ENCODE results near the gene CDK6.

The CDK6 gene

GRCh38 chr7:92835261-92835850 is 1.0 kb downstream of the CDK6 start:
- Histone ChIP-seq H3K4ac (ENCODE audit: low read length) (no peak overlapping the region), H2AFZ (ENCODE audit: low read length) (peak overlapping the region; percentile 96), H3K9me3 (replicated peaks in 1 of 2; ENCODE audit: control insufficient read depth in 2 of 2, insufficient read depth in 1 of 2, low read depth in 1 of 2, low read length in 2 of 2) (peaks cover 0 to 19% of the 10 kb centered on the region in 2 donors), H2BK15ac (ENCODE audit: low read length) (peak overlapping the region; percentile 58), H4K8ac (ENCODE audit: low read depth, low read length) (no peak overlapping the region), H3K18ac (ENCODE audit: low read length) (peak overlapping the region; percentile 96), H2AK5ac (ENCODE audit: low read depth, low read length) (peak overlapping the region; percentile 92), H3K36me3 (replicated peaks in 1 of 2; ENCODE audit: control insufficient read depth in 2 of 2, insufficient read depth in 2 of 2, low read length in 2 of 2) (peaks cover 0 to 22% of the 10 kb centered on the region in 2 donors), H3K27ac (replicated peaks; ENCODE audit: low read length) (no peak overlapping the region), H4K91ac (ENCODE audit: low read depth, low read length, poor library complexity) (no peak overlapping the region), H3K23ac (ENCODE audit: low read depth, low read length, poor library complexity) (no peak overlapping the region), H3K4me1 (ENCODE audit: control insufficient read depth in 2 of 2, insufficient read depth in 1 of 2, low read depth in 1 of 2, low read length in 2 of 2) (peaks cover 7 to 10% of the 10 kb centered on the region in 2 donors), H2BK120ac (ENCODE audit: low read depth, low read length) (peak overlapping the region; percentile 87), H2BK5ac (ENCODE audit: low read length) (no peak overlapping the region), H3K4me2 (ENCODE audit: insufficient read depth, low read length, poor library complexity, severe bottlenecking) (peak overlapping the region; percentile 97), H3K9ac (ENCODE audit: low read depth, low read length, poor library complexity) (no peak overlapping the region), H2BK12ac (ENCODE audit: low read length) (no peak overlapping the region), H3K27me3 (ENCODE audit: control insufficient read depth in 3 of 3, insufficient read depth in 3 of 3, low read depth in 1 of 3, low read length in 3 of 3) (peaks cover 0 to 13% (median 0%) of the 10 kb centered on the region in 3 experiments), H3K79me1 (ENCODE audit: low read depth, low read length) (no peaks in the 10 kb centered on the region), H3K4me3 (ENCODE audit: low read length in 2 of 2) (peak overlapping the region; percentile 72 to 91), H3K14ac (ENCODE audit: low read length) (no peak overlapping the region)
- no CpG with 5 or more reads among the region's 43 CpGs for WGBS, 2 donors (ENCODE audit: extremely low coverage in 2 of 2, insufficient read length in 2 of 2, insufficient replicate concordance in 1 of 2)
- DNase-seq (ENCODE audit: low spot score) = peak; percentile 76

GRCh38 chr7:92834507-92835260 is 1.7 kb downstream of the CDK6 start:
- peak; percentile 41 for DNase-seq (ENCODE audit: low spot score)
- Histone ChIP-seq H3K4ac (ENCODE audit: low read length) (peak overlapping the region; percentile 76), H2AFZ (ENCODE audit: low read length) (peak overlapping the region; percentile 96), H4K8ac (ENCODE audit: low read depth, low read length) (no peak overlapping the region), H3K27ac (replicated peaks; ENCODE audit: low read length) (no peak overlapping the region), H3K14ac (ENCODE audit: low read length) (no peak overlapping the region), H2BK15ac (ENCODE audit: low read length) (no peak overlapping the region), H3K27me3 (ENCODE audit: control insufficient read depth in 3 of 3, insufficient read depth in 3 of 3, low read depth in 1 of 3, low read length in 3 of 3) (peaks cover 0 to 13% (median 0%) of the 10 kb centered on the region in 3 experiments), H2BK12ac (ENCODE audit: low read length) (peak overlapping the region; percentile 41), H3K9me3 (replicated peaks in 1 of 2; ENCODE audit: control insufficient read depth in 2 of 2, insufficient read depth in 1 of 2, low read depth in 1 of 2, low read length in 2 of 2) (peaks cover 0 to 20% of the 10 kb centered on the region in 2 donors), H2AK5ac (ENCODE audit: low read depth, low read length) (peak overlapping the region; percentile 92), H3K36me3 (replicated peaks in 1 of 2; ENCODE audit: control insufficient read depth in 2 of 2, insufficient read depth in 2 of 2, low read length in 2 of 2) (peaks cover 0 to 27% of the 10 kb centered on the region in 2 donors), H3K4me1 (ENCODE audit: control insufficient read depth in 2 of 2, insufficient read depth in 1 of 2, low read depth in 1 of 2, low read length in 2 of 2) (peaks cover 5 to 10% of the 10 kb centered on the region in 2 donors), H3K18ac (ENCODE audit: low read length) (peak overlapping the region; percentile 95), H3K9ac (ENCODE audit: low read depth, low read length, poor library complexity) (peak overlapping the region; percentile 70), H3K4me2 (ENCODE audit: insufficient read depth, low read length, poor library complexity, severe bottlenecking) (peak overlapping the region; percentile 97), H3K4me3 (ENCODE audit: low read length in 2 of 2) (peak overlapping the region; percentile 72 to 91), H3K79me1 (ENCODE audit: low read depth, low read length) (no peaks in the 10 kb centered on the region), H3K23ac (ENCODE audit: low read depth, low read length, poor library complexity) (peak overlapping the region; percentile 73), H2BK5ac (ENCODE audit: low read length) (no peak overlapping the region), H2BK120ac (ENCODE audit: low read depth, low read length) (peak overlapping the region; percentile 87), H4K91ac (ENCODE audit: low read depth, low read length, poor library complexity) (no peak overlapping the region)
- no CpG with 5 or more reads among the region's 53 CpGs for WGBS, 2 donors (ENCODE audit: extremely low coverage in 2 of 2, insufficient read length in 2 of 2, insufficient replicate concordance in 1 of 2)

DNA sequence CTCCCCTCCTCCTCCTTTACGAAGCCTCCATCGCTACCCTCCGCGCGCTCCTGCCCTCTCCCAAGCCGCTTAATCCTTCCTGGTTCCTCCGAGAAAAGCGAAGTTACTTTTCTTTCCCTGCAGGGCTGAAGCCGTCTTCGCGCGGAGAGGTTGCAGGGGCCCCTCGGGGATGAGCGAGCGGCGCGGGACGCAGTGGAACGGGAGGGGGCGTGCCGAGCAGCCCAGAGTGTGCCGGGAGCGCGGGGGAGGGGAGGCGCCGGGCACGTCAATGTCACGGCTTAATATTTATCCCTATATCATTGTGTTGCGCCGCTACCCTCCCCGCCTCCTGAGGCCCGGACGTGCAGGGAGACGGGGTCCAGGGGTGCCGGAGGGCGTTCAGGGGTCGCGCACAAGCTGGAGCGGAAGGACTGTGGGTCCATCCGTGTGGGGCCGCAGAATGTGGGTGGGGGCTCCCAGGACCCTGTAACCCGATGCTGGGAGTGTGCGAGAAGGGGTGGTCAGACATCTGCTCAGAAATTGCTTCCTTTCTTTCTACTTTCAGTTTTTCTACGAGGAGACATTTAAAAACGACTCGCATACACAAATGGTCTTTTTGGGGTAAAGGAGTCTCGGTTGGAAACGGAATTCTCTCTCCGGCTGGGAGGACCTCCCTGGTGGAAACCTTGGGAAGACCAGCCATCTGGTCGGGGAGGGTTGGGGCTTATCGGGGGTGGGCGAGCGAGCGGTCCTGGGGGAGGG is 2.4 kb downstream of the CDK6 start:
- Histone ChIP-seq H3K14ac (ENCODE audit: low read length) (peak overlapping the region; percentile 82), H2BK12ac (ENCODE audit: low read length) (peak overlapping the region; percentile 97), H2AFZ (ENCODE audit: low read length) (peak overlapping the region; percentile 96), H4K8ac (ENCODE audit: low read depth, low read length) (peak overlapping the region; percentile 82), H2BK120ac (ENCODE audit: low read depth, low read length) (peak overlapping the region; percentile 72), H2AK5ac (ENCODE audit: low read depth, low read length) (no peak overlapping the region), H4K91ac (ENCODE audit: low read depth, low read length, poor library complexity) (no peak overlapping the region), H3K4me2 (ENCODE audit: insufficient read depth, low read length, poor library complexity, severe bottlenecking) (peak overlapping the region; percentile 97), H3K79me1 (ENCODE audit: low read depth, low read length) (no peaks in the 10 kb centered on the region), H3K4me1 (ENCODE audit: control insufficient read depth in 2 of 2, insufficient read depth in 1 of 2, low read depth in 1 of 2, low read length in 2 of 2) (peaks cover 5 to 10% of the 10 kb centered on the region in 2 donors), H3K27ac (replicated peaks; ENCODE audit: low read length) (peak overlapping the region; percentile 74), H3K9ac (ENCODE audit: low read depth, low read length, poor library complexity) (peak overlapping the region; percentile 91), H3K23ac (ENCODE audit: low read depth, low read length, poor library complexity) (peak overlapping the region; percentile 80), H3K9me3 (replicated peaks in 1 of 2; ENCODE audit: control insufficient read depth in 2 of 2, insufficient read depth in 1 of 2, low read depth in 1 of 2, low read length in 2 of 2) (peaks cover 0 to 20% of the 10 kb centered on the region in 2 donors), H3K27me3 (ENCODE audit: control insufficient read depth in 3 of 3, insufficient read depth in 3 of 3, low read depth in 1 of 3, low read length in 3 of 3) (peaks cover 0 to 13% (median 0%) of the 10 kb centered on the region in 3 experiments), H3K36me3 (replicated peaks in 1 of 2; ENCODE audit: control insufficient read depth in 2 of 2, insufficient read depth in 2 of 2, low read length in 2 of 2) (peaks cover 0 to 33% of the 10 kb centered on the region in 2 donors), H3K4ac (ENCODE audit: low read length) (peak overlapping the region; percentile 76), H2BK15ac (ENCODE audit: low read length) (peak overlapping the region; percentile 89), H3K18ac (ENCODE audit: low read length) (peak overlapping the region; percentile 96), H2BK5ac (ENCODE audit: low read length) (peak overlapping the region; percentile 30), H3K4me3 (ENCODE audit: low read length in 2 of 2) (peak overlapping the region; percentile 72 to 91)
- DNase-seq (ENCODE audit: low spot score) = no peak
- WGBS, 2 donors (ENCODE audit: extremely low coverage in 2 of 2, insufficient read length in 2 of 2, insufficient replicate concordance in 1 of 2) = no CpG with 5 or more reads among the region's 54 CpGs

Measured in neuronal stem cell (in vitro differentiated cells).